Activated CD8-positive, alpha-beta memory T cell treated with anti-CD3 and anti-CD28 coated beads for 24 hours (primary cell): ENCODE results near the gene C10orf90.

ENCODE experiments used
- DNase-seq: peaks from one replicate; pipeline ENCODE4 v3.0.0-alpha.2; 2020

C10orf90 gene

GRCh38 chr10:126670056-126670894 is at the start of gene C10orf90:
Gene C10orf90, minus strand, starts transcription at chr10:126670693. Its CDS starts 213 bp downstream, at chr10:126670480.
- no peak for DNase-seq

GRCh38 chr10:126716366-126716765 is 45.9 kb upstream of the C10orf90 start:
- DNase-seq = no peak

GRCh38 chr10:126713594-126713993 is 43.1 kb upstream of the C10orf90 start:
- DNase-seq = no peak

GRCh38 chr10:126712681-126713080 is 42.2 kb upstream of the C10orf90 start:
- DNase-seq = no peak

GRCh38 chr10:126705951-126706565 is 35.6 kb upstream of the C10orf90 start:
- no peak for DNase-seq

GRCh38 chr10:126705131-126705530 is 34.6 kb upstream of the C10orf90 start:
- DNase-seq = no peak

- DNase-seq = no peak
Observed at GRCh38 chr10:126704649-126705048, 34.2 kb upstream of the C10orf90 start.

- DNase-seq = no peak
Observed at GRCh38 chr10:126702181-126702580, 31.7 kb upstream of the C10orf90 start.

GRCh38 chr10:126701526-126701925 is 31.0 kb upstream of the C10orf90 start:
- DNase-seq = no peak

- no peak for DNase-seq
Observed at GRCh38 chr10:126696684-126697083, 26.2 kb upstream of the C10orf90 start.

- no peak for DNase-seq
Observed at GRCh38 chr10:126691456-126691855, 21.0 kb upstream of the C10orf90 start.

GRCh38 chr10:126690534-126690933 is 20.0 kb upstream of the C10orf90 start:
- no peak for DNase-seq

- no peak for DNase-seq
Observed at GRCh38 chr10:126689461-126689994, 19.0 kb upstream of the C10orf90 start.

GRCh38 chr10:126687121-126687606 is 16.7 kb upstream of the C10orf90 start:
- DNase-seq = no peak

GRCh38 chr10:126686719-126687118 is 16.2 kb upstream of the C10orf90 start:
- DNase-seq = no peak

GRCh38 chr10:126686268-126686667 is 15.8 kb upstream of the C10orf90 start:
- no peak for DNase-seq

- no peak for DNase-seq
Observed at GRCh38 chr10:126685756-126686155, 15.3 kb upstream of the C10orf90 start.

- no peak for DNase-seq
Observed at GRCh38 chr10:126684171-126684745, 13.8 kb upstream of the C10orf90 start.

- DNase-seq = no peak
Observed at GRCh38 chr10:126683466-126683865, 13.0 kb upstream of the C10orf90 start.

- no peak for DNase-seq
Observed at GRCh38 chr10:126675656-126676438, 5.4 kb upstream of the C10orf90 start.

- no peak for DNase-seq
Observed at GRCh38 chr10:126674741-126675515, 4.4 kb upstream of the C10orf90 start.

- no peak for DNase-seq
Observed at GRCh38 chr10:126673565-126673964, 3.1 kb upstream of the C10orf90 start.
